ENCODE measurements around the gene SDCBP2. TPM values are rescaled to one million over a fixed set of nuclear protein-coding genes. Genes with fewer than 3 reads are reported as not detected.

The SDCBP2 gene
- total RNA-seq, 2 donors from 2014 or later: 4.0 to 7.3 TPM

- 53% methylated on average over 9 of the region's 9 CpGs for WGBS
- Histone ChIP-seq H3K27me3 (replicated peaks; ENCODE audit: insufficient read depth) (no peaks in the 10 kb centered on the region), H3K4me3 (no peak overlapping the region), H3K9me3 (no peaks in the 10 kb centered on the region), H3K36me3 (no peaks in the 10 kb centered on the region), H3K27ac (no peak overlapping the region), H3K4me1 (replicated peaks) (no peaks in the 10 kb centered on the region)
- intact Hi-C loops (cut with DNase I): no loop called here
- DNase-seq (ENCODE audit: low spot score): no peak
- TF ChIP-seq CTCF (IDR thresholded peaks at IDR 0.05) (no peak), POLR2A (IDR thresholded peaks at IDR 0.05) (no peak), POLR2AphosphoS5 (IDR thresholded peaks at IDR 0.05) (no peak)
Measured at GRCh38 chr20:1310071-1310470, 18.9 kb downstream of the SDCBP2 start.

GRCh38 chr20:1309439-1309847 lies 19.5 kb downstream of the SDCBP2 start:
- intact Hi-C loops (cut with DNase I): no loop called here
- Histone ChIP-seq H3K27me3 (replicated peaks; ENCODE audit: insufficient read depth) (no peaks in the 10 kb centered on the region), H3K36me3 (no peaks in the 10 kb centered on the region), H3K4me3 (no peak overlapping the region), H3K27ac (no peak overlapping the region), H3K4me1 (replicated peaks) (no peaks in the 10 kb centered on the region), H3K9me3 (no peaks in the 10 kb centered on the region)
- WGBS: 83% methylated on average over 12 of the region's 12 CpGs
- TF ChIP-seq POLR2A (IDR thresholded peaks at IDR 0.05) (no peak), CTCF (IDR thresholded peaks at IDR 0.05) (no peak), POLR2AphosphoS5 (IDR thresholded peaks at IDR 0.05) (no peak)
- DNase-seq (ENCODE audit: low spot score): no peak

- Histone ChIP-seq H3K9me3 (no peaks in the 10 kb centered on the region), H3K4me1 (replicated peaks) (no peaks in the 10 kb centered on the region), H3K27me3 (replicated peaks; ENCODE audit: insufficient read depth) (no peaks in the 10 kb centered on the region), H3K36me3 (no peaks in the 10 kb centered on the region), H3K4me3 (no peak overlapping the region), H3K27ac (no peak overlapping the region)
- no peak for DNase-seq (ENCODE audit: low spot score)
- intact Hi-C loops (cut with DNase I): no loop called here
- TF ChIP-seq CTCF (IDR thresholded peaks at IDR 0.05) (no peak), POLR2A (IDR thresholded peaks at IDR 0.05) (no peak), POLR2AphosphoS5 (IDR thresholded peaks at IDR 0.05) (no peak)
- 85% methylated on average over 9 of the region's 9 CpGs for WGBS
Measured at GRCh38 chr20:1308702-1309095, 20.2 kb downstream of the SDCBP2 start.

GRCh38 chr20:1308067-1308701 lies 20.8 kb downstream of the SDCBP2 start:
- DNase-seq (ENCODE audit: low spot score): no peak
- Histone ChIP-seq H3K27ac (no peak overlapping the region), H3K36me3 (no peaks in the 10 kb centered on the region), H3K4me3 (no peak overlapping the region), H3K9me3 (no peaks in the 10 kb centered on the region), H3K4me1 (replicated peaks) (no peaks in the 10 kb centered on the region), H3K27me3 (replicated peaks; ENCODE audit: insufficient read depth) (no peaks in the 10 kb centered on the region)
- TF ChIP-seq CTCF (IDR thresholded peaks at IDR 0.05) (no peak), POLR2A (IDR thresholded peaks at IDR 0.05) (no peak), POLR2AphosphoS5 (IDR thresholded peaks at IDR 0.05) (no peak)
- WGBS: 82% methylated on average over 9 of the region's 13 CpGs
- intact Hi-C loops (cut with DNase I): no loop called here

GRCh38 chr20:1307571-1307971 lies 21.4 kb downstream of the SDCBP2 start:
- Histone ChIP-seq H3K36me3 (no peaks in the 10 kb centered on the region), H3K27ac (no peak overlapping the region), H3K27me3 (replicated peaks; ENCODE audit: insufficient read depth) (no peaks in the 10 kb centered on the region), H3K4me1 (replicated peaks) (no peaks in the 10 kb centered on the region), H3K9me3 (no peaks in the 10 kb centered on the region), H3K4me3 (no peak overlapping the region)
- TF ChIP-seq POLR2A (IDR thresholded peaks at IDR 0.05) (no peak), POLR2AphosphoS5 (IDR thresholded peaks at IDR 0.05) (no peak), CTCF (IDR thresholded peaks at IDR 0.05) (no peak)
- 95% methylated on average over 13 of the region's 13 CpGs for WGBS
- DNase-seq (ENCODE audit: low spot score): no peak
- intact Hi-C loops (cut with DNase I): no loop called here

All from prostate gland (tissue), 2 donors.